HEK293 (cell line): ENCODE results near the gene TIAM1.

Experiments used
- ATF2 ChIP-seq: fragments of 450-650 bp; formaldehyde crosslinking; IDR thresholded peaks from 2 replicates; pipeline ENCODE4 v1.5.1; 2016; ENCODE audit warnings: missing biosample characterization, missing genetic modification characterization, low read depth
- BCL11B ChIP-seq: fragments of 450-650 bp; formaldehyde crosslinking; IDR thresholded peaks from 2 replicates; pipeline ENCODE4 v1.5.1; 2016; ENCODE audit warnings: low read depth, missing biosample characterization, missing genetic modification characterization
- HOXA7 ChIP-seq: sonication (generic); formaldehyde crosslinking; IDR thresholded peaks from 2 replicates; pipeline ENCODE4 v1.8.1; 2022; ENCODE audit warnings: missing genetic modification reagents, borderline replicate concordance
- KLF1 ChIP-seq: fragments of 450-650 bp; formaldehyde crosslinking; IDR thresholded peaks from 2 replicates; pipeline ENCODE4 v1.5.1; 2016; ENCODE audit warnings: missing biosample characterization, missing genetic modification characterization
- OSR2 ChIP-seq: fragments of 450-650 bp; formaldehyde crosslinking; IDR thresholded peaks from 2 replicates; pipeline ENCODE4 v1.5.1; 2016; ENCODE audit warnings: missing biosample characterization, missing genetic modification characterization
- PATZ1 ChIP-seq: fragments of 450-650 bp; formaldehyde crosslinking; IDR thresholded peaks from 2 replicates; pipeline ENCODE4 v1.5.1; 2016; ENCODE audit warnings: missing biosample characterization, missing genetic modification characterization
- SETDB1 ChIP-seq: IDR thresholded peaks from one replicate; pipeline ENCODE4 v1.6.1; 2017; ENCODE audit warnings: mild to moderate bottlenecking, low read length, moderate library complexity, mixed read lengths; ENCODE audit not compliant: insufficient read length
- SP3 ChIP-seq: fragments of 450-650 bp; formaldehyde crosslinking; IDR thresholded peaks from 2 replicates; pipeline ENCODE4 v1.5.1; 2016; ENCODE audit warnings: missing biosample characterization, missing genetic modification characterization
- ZBTB10 ChIP-seq: fragments of 450-650 bp; formaldehyde crosslinking; IDR thresholded peaks from 2 replicates; pipeline ENCODE4 v1.5.1; 2016; ENCODE audit warnings: missing biosample characterization, missing genetic modification characterization
- ZEB2 ChIP-seq: fragments of 450-650 bp; formaldehyde crosslinking; IDR thresholded peaks from 2 replicates; pipeline ENCODE4 v1.5.1; 2016; ENCODE audit warnings: missing biosample characterization, missing genetic modification characterization
- ZNF175 ChIP-seq: fragments of 450-650 bp; formaldehyde crosslinking; IDR thresholded peaks from 2 replicates; pipeline ENCODE4 v1.5.1; 2016; ENCODE audit warnings: missing biosample characterization, missing genetic modification characterization
- ZNF398 ChIP-seq: fragments of 450-650 bp; formaldehyde crosslinking; IDR thresholded peaks from 2 replicates; pipeline ENCODE4 v1.5.1; 2017; ENCODE audit warnings: missing biosample characterization, missing genetic modification characterization
- ZNF426 ChIP-seq: fragments of 450-650 bp; formaldehyde crosslinking; IDR thresholded peaks from 2 replicates; pipeline ENCODE4 v1.5.1; 2017; ENCODE audit warnings: missing biosample characterization, missing genetic modification characterization, mild to moderate bottlenecking, inconsistent platforms, moderate library complexity
- ZNF473 ChIP-seq: fragments of 450-650 bp; formaldehyde crosslinking; IDR thresholded peaks from 2 replicates; pipeline ENCODE4 v1.5.1; 2017; ENCODE audit warnings: missing biosample characterization, missing genetic modification characterization
- ZNF48 ChIP-seq: fragments of 450-650 bp; formaldehyde crosslinking; IDR thresholded peaks from 2 replicates; pipeline ENCODE4 v1.5.1; 2016; ENCODE audit warnings: missing biosample characterization, missing genetic modification characterization
- ZNF510 ChIP-seq: fragments of 450-650 bp; formaldehyde crosslinking; IDR thresholded peaks from 2 replicates; pipeline ENCODE4 v1.5.1; 2018; ENCODE audit warnings: mild to moderate bottlenecking, missing genetic modification characterization, missing biosample characterization; ENCODE audit not compliant: insufficient replicate concordance
- ZNF521 ChIP-seq: fragments of 450-650 bp; formaldehyde crosslinking; IDR thresholded peaks from 2 replicates; pipeline ENCODE4 v1.5.1; 2017; ENCODE audit warnings: missing biosample characterization, mild to moderate bottlenecking, missing genetic modification characterization
- ZNF548 ChIP-seq: fragments of 450-650 bp; formaldehyde crosslinking; IDR thresholded peaks from 2 replicates; pipeline ENCODE4 v1.5.1; 2016; ENCODE audit warnings: missing biosample characterization, missing genetic modification characterization
- ZNF555 ChIP-seq: fragments of 450-650 bp; formaldehyde crosslinking; conservative IDR thresholded peaks from 2 replicates; pipeline ENCODE4 v1.5.1; 2017; ENCODE audit warnings: missing biosample characterization, mild to moderate bottlenecking, missing genetic modification characterization, inconsistent platforms
- ZNF558 ChIP-seq: fragments of 450-650 bp; formaldehyde crosslinking; IDR thresholded peaks from 2 replicates; pipeline ENCODE4 v1.5.1; 2016; ENCODE audit warnings: missing biosample characterization, missing genetic modification characterization
- ZNF585B ChIP-seq: fragments of 450-650 bp; formaldehyde crosslinking; IDR thresholded peaks from 2 replicates; pipeline ENCODE4 v1.5.1; 2016; ENCODE audit warnings: missing biosample characterization, missing genetic modification characterization
- ZNF624 ChIP-seq: fragments of 450-650 bp; formaldehyde crosslinking; IDR thresholded peaks from 2 replicates; pipeline ENCODE4 v1.5.1; 2017; ENCODE audit warnings: missing biosample characterization, missing genetic modification characterization
- ZNF629 ChIP-seq: fragments of 450-650 bp; formaldehyde crosslinking; IDR thresholded peaks from 2 replicates; pipeline ENCODE4 v1.5.1; 2017; ENCODE audit warnings: missing biosample characterization, missing genetic modification characterization
- ZNF785 ChIP-seq: fragments of 450-650 bp; formaldehyde crosslinking; IDR thresholded peaks from 2 replicates; pipeline ENCODE4 v1.5.1; 2016; ENCODE audit warnings: missing biosample characterization, missing genetic modification characterization
- ZSCAN30 ChIP-seq: fragments of 450-650 bp; IDR thresholded peaks from 2 replicates; pipeline ENCODE4 v1.5.1; 2018; ENCODE audit warnings: missing biosample characterization, mild to moderate bottlenecking, missing genetic modification characterization, moderate library complexity
- TF ChIP-seq, protein P1 (sequence below): fragments of 450-650 bp; formaldehyde crosslinking; IDR thresholded peaks from 2 replicates; pipeline ENCODE4 v1.5.1; 2016; ENCODE audit warnings: missing biosample characterization, missing genetic modification characterization, borderline replicate concordance
- TF ChIP-seq, protein P2 (sequence below): fragments of 450-650 bp; formaldehyde crosslinking; IDR thresholded peaks from 2 replicates; pipeline ENCODE4 v1.5.1; 2016; ENCODE audit warnings: missing biosample characterization, missing genetic modification characterization

TIAM1 gene

GRCh38 chr21:31343680-31344480 lies at the start of gene TIAM1 (continued):
- TF ChIP-seq ZNF398 (tag by site-specific recombination) (peak; percentile 96), ZNF510 (tag by site-specific recombination) (no peak), BCL11B (tag by site-specific recombination) (no peak), ZNF785 (no peak), ZNF521 (tag by site-specific recombination) (no peak), ZNF548 (tag by site-specific recombination) (no peak), SETDB1 (no peak), OSR2 (tag by site-specific recombination) (peak; percentile 83), ZNF175 (tag by site-specific recombination) (no peak), ZNF473 (tag by site-specific recombination) (no peak), PATZ1 (tag by site-specific recombination) (peak; percentile 80), ZNF555 (tag by site-specific recombination) (no peak), ZNF558 (tag by site-specific recombination) (no peak), KLF1 (peak; percentile 74), HOXA7 (CRISPR knock-in tag) (no peak), ZSCAN30 (tag by site-specific recombination) (no peak), ZNF426 (tag by site-specific recombination) (no peak), ZNF624 (tag by site-specific recombination) (no peak), ZNF629 (peak; percentile 33; the same call in 1 of the 2 replicates), SP3 (tag by site-specific recombination) (peak; percentile 94), ATF2 (tag by site-specific recombination) (peak; percentile 87), ZNF585B (no peak), ZBTB10 (tag by site-specific recombination) (no peak), ZEB2 (no peak; the same call in 1 of the 2 replicates), ZNF48 (tag by site-specific recombination) (no peak)
- TF ChIP-seq, protein P1, sequence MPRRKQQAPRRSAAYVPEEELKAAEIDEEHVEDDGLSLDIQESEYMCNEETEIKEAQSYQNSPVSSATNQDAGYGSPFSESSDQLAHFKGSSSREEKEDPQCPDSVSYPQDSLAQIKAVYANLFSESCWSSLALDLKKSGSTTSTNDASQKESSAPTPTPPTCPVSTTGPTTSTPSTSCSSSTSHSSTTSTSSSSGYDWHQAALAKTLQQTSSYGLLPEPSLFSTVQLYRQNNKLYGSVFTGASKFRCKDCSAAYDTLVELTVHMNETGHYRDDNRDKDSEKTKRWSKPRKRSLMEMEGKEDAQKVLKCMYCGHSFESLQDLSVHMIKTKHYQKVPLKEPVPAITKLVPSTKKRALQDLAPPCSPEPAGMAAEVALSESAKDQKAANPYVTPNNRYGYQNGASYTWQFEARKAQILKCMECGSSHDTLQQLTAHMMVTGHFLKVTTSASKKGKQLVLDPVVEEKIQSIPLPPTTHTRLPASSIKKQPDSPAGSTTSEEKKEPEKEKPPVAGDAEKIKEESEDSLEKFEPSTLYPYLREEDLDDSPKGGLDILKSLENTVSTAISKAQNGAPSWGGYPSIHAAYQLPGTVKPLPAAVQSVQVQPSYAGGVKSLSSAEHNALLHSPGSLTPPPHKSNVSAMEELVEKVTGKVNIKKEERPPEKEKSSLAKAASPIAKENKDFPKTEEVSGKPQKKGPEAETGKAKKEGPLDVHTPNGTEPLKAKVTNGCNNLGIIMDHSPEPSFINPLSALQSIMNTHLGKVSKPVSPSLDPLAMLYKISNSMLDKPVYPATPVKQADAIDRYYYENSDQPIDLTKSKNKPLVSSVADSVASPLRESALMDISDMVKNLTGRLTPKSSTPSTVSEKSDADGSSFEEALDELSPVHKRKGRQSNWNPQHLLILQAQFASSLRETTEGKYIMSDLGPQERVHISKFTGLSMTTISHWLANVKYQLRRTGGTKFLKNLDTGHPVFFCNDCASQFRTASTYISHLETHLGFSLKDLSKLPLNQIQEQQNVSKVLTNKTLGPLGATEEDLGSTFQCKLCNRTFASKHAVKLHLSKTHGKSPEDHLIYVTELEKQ (tag by site-specific recombination), result no peak
- TF ChIP-seq, protein P2, sequence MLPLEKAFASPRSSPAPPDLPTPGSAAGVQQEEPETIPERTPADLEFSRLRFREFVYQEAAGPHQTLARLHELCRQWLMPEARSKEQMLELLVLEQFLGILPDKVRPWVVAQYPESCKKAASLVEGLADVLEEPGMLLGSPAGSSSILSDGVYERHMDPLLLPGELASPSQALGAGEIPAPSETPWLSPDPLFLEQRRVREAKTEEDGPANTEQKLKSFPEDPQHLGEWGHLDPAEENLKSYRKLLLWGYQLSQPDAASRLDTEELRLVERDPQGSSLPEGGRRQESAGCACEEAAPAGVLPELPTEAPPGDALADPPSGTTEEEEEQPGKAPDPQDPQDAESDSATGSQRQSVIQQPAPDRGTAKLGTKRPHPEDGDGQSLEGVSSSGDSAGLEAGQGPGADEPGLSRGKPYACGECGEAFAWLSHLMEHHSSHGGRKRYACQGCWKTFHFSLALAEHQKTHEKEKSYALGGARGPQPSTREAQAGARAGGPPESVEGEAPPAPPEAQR (tag by site-specific recombination), result no peak
